ENCODE data around the gene TRMT1.

Gene TRMT1

GRCh38 chr19:13118424-13119193, 2.1 kb upstream of the TRMT1 start:
- H4K91ac ChIP-seq (ENCODE audit: low read length): peak overlapping the region; percentile 60
- H3K9me3 ChIP-seq (ENCODE audit: control insufficient read depth, low read length): no peaks in the 10 kb centered on the region
- H3K4me2 ChIP-seq (ENCODE audit: low read length, poor library complexity, severe bottlenecking): peak overlapping the region; percentile 52
- no peak overlapping the region for H2BK15ac ChIP-seq (ENCODE audit: low read depth, poor library complexity, severe bottlenecking)
- H3K23ac ChIP-seq (ENCODE audit: low read length in 2 of 2): peak overlapping the region in 1 of 2 experiments; percentile 66
- H3K14ac ChIP-seq (ENCODE audit: low read length in 2 of 2): peak overlapping the region in 1 of 2 experiments; percentile 84
- H3K36me3 ChIP-seq (ENCODE audit: control insufficient read depth in 1 of 2, insufficient read depth in 2 of 2, low read depth in 1 of 2, low read length in 2 of 2): peaks cover 21 to 36% of the 10 kb centered on the region in 2 experiments
- peak overlapping the region; percentile 82 to 86 for H3K4me3 ChIP-seq (ENCODE audit: insufficient read depth in 1 of 2, low read depth in 1 of 2, low read length in 2 of 2)
- peak overlapping the region; percentile 81 to 83 for H3K18ac ChIP-seq (ENCODE audit: low read depth in 1 of 2, low read length in 2 of 2)
- H2AK5ac ChIP-seq (ENCODE audit: low read length, severe bottlenecking): peak overlapping the region; percentile 50
- peak overlapping the region in 1 of 2 experiments; percentile 23 for H2BK12ac ChIP-seq (ENCODE audit: low read length in 2 of 2)
- H3K27ac ChIP-seq (ENCODE audit: low read length, poor library complexity, severe bottlenecking): peak overlapping the region; percentile 57
- peak overlapping the region; percentile 74 for H4K8ac ChIP-seq (ENCODE audit: low read length)
- peak overlapping the region; percentile 89 for H2BK120ac ChIP-seq (ENCODE audit: low read depth, low read length)
- H3K4ac ChIP-seq (ENCODE audit: low read depth in 1 of 2, low read length in 2 of 2): peak overlapping the region; percentile 69 to 97
- peak overlapping the region; percentile 19 for H2BK5ac ChIP-seq (ENCODE audit: low read depth, low read length, poor library complexity, severe bottlenecking)
- peak; percentile 37 for DNase-seq
- H2AFZ ChIP-seq (ENCODE audit: low read depth, low read length): no peak overlapping the region
- H3K4me1 ChIP-seq (ENCODE audit: control insufficient read depth, insufficient read depth, low read depth, low read length): peaks cover 48% of the 10 kb centered on the region
- peak overlapping the region; percentile 89 for H3K9ac ChIP-seq (ENCODE audit: low read length)
- H3K79me1 ChIP-seq (replicated peaks; ENCODE audit: low read length, poor library complexity, severe bottlenecking): peaks cover 13% of the 10 kb centered on the region
- 2% methylated on average over 46 of the region's 57 CpGs for WGBS
- no peaks in the 10 kb centered on the region for H3K27me3 ChIP-seq (ENCODE audit: control insufficient read depth in 1 of 2, insufficient read depth in 1 of 2, low read length in 2 of 2)

GRCh38 chr19:13117772-13118423, 1.4 kb upstream of the TRMT1 start, which contains the start of gene NACC1:
Gene NACC1, plus strand, starts transcription at chr19:13118264. Its CDS starts 16,944 bp downstream, at chr19:13135208.
- Histone ChIP-seq H3K4ac (ENCODE audit: low read depth in 1 of 2, low read length in 2 of 2) (peak within 1 kb of the TSS; percentile 69 to 97), H2BK12ac (ENCODE audit: low read length in 2 of 2) (peak within 1 kb of the TSS in 1 of 2 experiments; percentile 80), H3K79me1 (replicated peaks; ENCODE audit: low read length, poor library complexity, severe bottlenecking) (peaks cover 15% of the 10 kb centered on the region), H3K9me3 (ENCODE audit: control insufficient read depth, low read length) (no peaks in the 10 kb centered on the region), H3K18ac (ENCODE audit: low read depth in 1 of 2, low read length in 2 of 2) (peak within 1 kb of the TSS; percentile 81 to 83), H4K8ac (ENCODE audit: low read length) (peak within 1 kb of the TSS; percentile 74), H3K27me3 (ENCODE audit: control insufficient read depth in 1 of 2, insufficient read depth in 1 of 2, low read length in 2 of 2) (no peaks in the 10 kb centered on the region), H2AFZ (ENCODE audit: low read depth, low read length) (no peak within 1 kb of the TSS), H2BK120ac (ENCODE audit: low read depth, low read length) (peak within 1 kb of the TSS; percentile 89), H2BK15ac (ENCODE audit: low read depth, poor library complexity, severe bottlenecking) (peak within 1 kb of the TSS; percentile 49), H3K9ac (ENCODE audit: low read length) (peak within 1 kb of the TSS; percentile 98), H3K4me2 (ENCODE audit: low read length, poor library complexity, severe bottlenecking) (peak within 1 kb of the TSS; percentile 52), H4K91ac (ENCODE audit: low read length) (peak within 1 kb of the TSS; percentile 60), H3K14ac (ENCODE audit: low read length in 2 of 2) (peak within 1 kb of the TSS in 1 of 2 experiments; percentile 84), H3K27ac (ENCODE audit: low read length, poor library complexity, severe bottlenecking) (peak within 1 kb of the TSS; percentile 57), H3K4me3 (ENCODE audit: insufficient read depth in 1 of 2, low read depth in 1 of 2, low read length in 2 of 2) (peak within 1 kb of the TSS; percentile 82 to 97), H2AK5ac (ENCODE audit: low read length, severe bottlenecking) (peak within 1 kb of the TSS; percentile 50), H3K23ac (ENCODE audit: low read length in 2 of 2) (peak within 1 kb of the TSS in 1 of 2 experiments; percentile 66), H2BK5ac (ENCODE audit: low read depth, low read length, poor library complexity, severe bottlenecking) (peak within 1 kb of the TSS; percentile 19), H3K4me1 (ENCODE audit: control insufficient read depth, insufficient read depth, low read depth, low read length) (peaks cover 48% of the 10 kb centered on the region), H3K36me3 (ENCODE audit: control insufficient read depth in 1 of 2, insufficient read depth in 2 of 2, low read depth in 1 of 2, low read length in 2 of 2) (peaks cover 27 to 39% of the 10 kb centered on the region in 2 experiments)
- 5% methylated on average over 47 of the region's 65 CpGs for WGBS
- DNase-seq: peak; percentile 86

GRCh38 chr19:13117176-13117771, 734 bp upstream of the TRMT1 start:
- H3K23ac ChIP-seq (ENCODE audit: low read length in 2 of 2): no peak overlapping the region
- H3K4me1 ChIP-seq (ENCODE audit: control insufficient read depth, insufficient read depth, low read depth, low read length): peaks cover 45% of the 10 kb centered on the region
- 45% methylated on average over 19 of the region's 20 CpGs for WGBS
- no peak overlapping the region for H3K4ac ChIP-seq (ENCODE audit: low read depth in 1 of 2, low read length in 2 of 2)
- no peak overlapping the region for H2AK5ac ChIP-seq (ENCODE audit: low read length, severe bottlenecking)
- peaks cover 20% of the 10 kb centered on the region for H3K79me1 ChIP-seq (replicated peaks; ENCODE audit: low read length, poor library complexity, severe bottlenecking)
- no peak overlapping the region for H3K18ac ChIP-seq (ENCODE audit: low read depth in 1 of 2, low read length in 2 of 2)
- H4K8ac ChIP-seq (ENCODE audit: low read length): no peak overlapping the region
- H3K36me3 ChIP-seq (ENCODE audit: control insufficient read depth in 1 of 2, insufficient read depth in 2 of 2, low read depth in 1 of 2, low read length in 2 of 2): peaks cover 33 to 40% of the 10 kb centered on the region in 2 experiments
- DNase-seq: no peak
- peak overlapping the region; percentile 75 for H3K4me2 ChIP-seq (ENCODE audit: low read length, poor library complexity, severe bottlenecking)
- H2AFZ ChIP-seq (ENCODE audit: low read depth, low read length): no peak overlapping the region
- no peak overlapping the region for H2BK120ac ChIP-seq (ENCODE audit: low read depth, low read length)
- no peak overlapping the region for H2BK15ac ChIP-seq (ENCODE audit: low read depth, poor library complexity, severe bottlenecking)
- H4K91ac ChIP-seq (ENCODE audit: low read length): no peak overlapping the region
- no peaks in the 10 kb centered on the region for H3K9me3 ChIP-seq (ENCODE audit: control insufficient read depth, low read length)
- H2BK5ac ChIP-seq (ENCODE audit: low read depth, low read length, poor library complexity, severe bottlenecking): no peak overlapping the region
- peak overlapping the region; percentile 98 for H3K9ac ChIP-seq (ENCODE audit: low read length)
- no peak overlapping the region for H3K14ac ChIP-seq (ENCODE audit: low read length in 2 of 2)
- H3K27ac ChIP-seq (ENCODE audit: low read length, poor library complexity, severe bottlenecking): no peak overlapping the region
- H3K4me3 ChIP-seq (ENCODE audit: insufficient read depth in 1 of 2, low read depth in 1 of 2, low read length in 2 of 2): peak overlapping the region in 1 of 2 experiments; percentile 97
- no peaks in the 10 kb centered on the region for H3K27me3 ChIP-seq (ENCODE audit: control insufficient read depth in 1 of 2, insufficient read depth in 1 of 2, low read length in 2 of 2)
- no peak overlapping the region for H2BK12ac ChIP-seq (ENCODE audit: low read length in 2 of 2)
